EH (cell line): ENCODE results near the gene ERG.

Experiments used
- DNase-seq: peaks from one replicate; pipeline ENCODE4 v3.0.0-alpha.2; 2015; ENCODE audit warnings: low read depth

ERG gene

DNA sequence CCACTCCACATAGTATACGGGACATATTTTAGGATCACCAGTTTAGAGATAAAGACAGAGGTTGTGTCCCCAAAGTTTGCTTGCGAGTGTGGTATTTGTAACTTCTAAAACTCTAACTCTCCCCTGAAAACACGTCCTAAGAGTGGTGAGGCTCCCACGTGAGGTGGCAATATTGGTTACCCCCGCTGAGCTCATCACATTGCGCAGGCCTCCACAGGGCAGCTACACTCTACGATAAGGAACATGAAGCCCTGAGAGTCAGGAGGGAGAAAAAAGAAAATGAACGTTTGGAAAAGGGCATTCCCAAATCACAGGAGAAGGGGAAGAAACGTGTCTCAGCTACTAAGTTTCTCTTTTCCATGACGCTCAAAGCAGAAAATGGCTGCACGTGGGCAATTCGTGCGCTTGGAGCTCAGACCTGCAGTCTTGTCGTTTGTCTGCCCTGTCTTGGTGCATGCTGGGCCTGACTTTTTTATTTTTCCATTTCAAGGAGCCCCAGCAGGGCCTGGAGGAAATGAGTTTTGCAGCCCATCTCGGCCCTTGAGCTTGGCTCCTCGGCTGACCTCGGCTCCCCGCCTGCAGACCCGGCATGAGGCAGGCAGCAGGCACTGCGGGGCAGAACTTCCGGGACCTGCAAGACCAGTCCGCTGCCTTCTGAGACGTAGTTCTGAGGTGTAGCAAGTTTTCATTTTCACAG is 25.7 kb downstream of the ERG start:
- no peak for DNase-seq

DNA sequence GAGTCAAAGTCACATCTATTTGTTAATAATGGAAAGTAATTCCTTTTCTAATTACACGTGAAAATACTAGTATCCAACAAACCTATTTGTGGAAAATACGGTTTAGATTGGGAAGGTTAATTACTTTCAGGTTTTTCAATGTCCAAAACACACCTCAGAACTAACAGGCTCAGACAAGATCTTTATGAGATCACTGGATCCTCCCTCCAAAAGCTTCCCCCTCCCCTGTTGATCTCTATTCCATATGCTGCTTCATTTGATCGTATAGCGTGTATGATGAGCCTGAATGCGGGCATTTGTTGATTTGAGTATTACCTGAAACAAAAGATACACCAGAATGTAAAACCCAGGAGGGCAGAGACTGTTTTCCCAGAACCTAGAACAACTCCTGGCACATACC is 26.5 kb downstream of the ERG start:
- DNase-seq: no peak

GRCh38 chr21:38470755-38471154 is 27.5 kb downstream of the ERG start:
- no peak for DNase-seq

DNA sequence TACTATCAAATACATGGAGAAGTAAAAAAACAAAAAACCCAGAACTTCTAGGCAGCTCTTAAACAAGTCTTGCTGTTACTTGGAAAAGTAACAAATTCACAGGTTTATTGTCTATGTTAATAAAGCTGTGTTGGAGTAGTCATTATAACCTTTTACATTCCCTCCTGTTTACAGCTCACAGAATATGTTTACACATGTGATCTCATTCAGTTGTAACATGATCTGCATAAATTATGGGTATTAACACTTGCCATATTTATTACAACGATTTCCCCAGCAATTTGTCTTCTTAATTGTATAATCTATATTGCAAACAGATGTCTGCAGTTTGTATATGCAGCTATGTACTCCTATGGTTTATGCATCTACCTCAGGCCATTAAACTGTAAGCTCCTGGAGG is 28.6 kb downstream of the ERG start:
- DNase-seq: no peak

- peak; percentile 56 for DNase-seq
These were observed 29.3 kb downstream of the ERG start for GRCh38 chr21:38468989-38469388.

GRCh38 chr21:38467911-38468310 is 30.4 kb downstream of the ERG start:
- no peak for DNase-seq

GRCh38 chr21:38467374-38467773 is 30.9 kb downstream of the ERG start:
- DNase-seq: no peak

DNA sequence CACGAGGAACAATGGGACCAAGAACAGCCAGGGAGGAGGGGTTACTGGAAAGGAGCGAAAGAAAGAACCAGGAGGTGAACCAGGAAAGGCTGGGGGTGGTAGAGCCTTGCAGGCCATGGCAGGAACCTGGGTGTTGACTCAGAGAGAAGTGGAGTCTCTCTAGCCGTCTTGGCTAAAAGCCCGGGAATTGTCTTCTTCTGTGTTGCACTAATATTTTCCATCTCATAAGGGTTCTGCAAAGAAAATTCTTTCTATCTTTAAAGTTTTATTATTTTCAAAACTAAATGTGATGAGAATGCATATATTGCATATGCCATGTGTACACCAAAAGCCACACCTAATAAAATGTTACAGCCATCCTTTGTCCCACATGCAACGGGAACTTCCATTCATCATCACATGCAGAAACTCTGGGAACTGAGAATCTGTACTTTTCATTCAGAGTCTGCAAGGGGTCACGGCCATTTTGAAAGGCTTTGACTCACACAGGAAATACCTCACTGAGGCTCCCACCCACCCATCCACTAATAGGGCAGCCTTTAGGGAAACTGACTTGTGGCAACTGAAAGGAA is 38.0 kb downstream of the ERG start:
- DNase-seq: peak; percentile 87

DNA sequence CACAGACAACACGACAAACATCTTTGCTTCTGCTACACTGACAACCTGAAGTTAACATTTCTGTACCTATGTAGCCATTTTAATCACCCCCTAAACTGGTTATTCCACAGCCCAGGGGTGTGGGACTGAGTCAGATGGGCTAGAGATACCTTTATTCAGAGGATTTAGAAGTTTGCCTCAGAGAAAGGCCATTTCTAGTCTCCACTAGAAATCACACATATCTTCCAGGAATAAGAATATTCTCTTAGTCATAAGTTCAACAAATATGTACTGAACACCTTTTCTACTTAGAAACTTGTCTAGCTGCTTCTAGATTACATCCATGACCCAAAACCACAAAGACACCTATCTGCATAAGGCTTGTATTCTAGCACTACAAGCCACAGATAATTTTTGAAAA is 38.8 kb downstream of the ERG start:
- no peak for DNase-seq

- peak; percentile 83 for DNase-seq
These were observed 42.9 kb downstream of the ERG start for GRCh38 chr21:38455403-38455802.

DNA sequence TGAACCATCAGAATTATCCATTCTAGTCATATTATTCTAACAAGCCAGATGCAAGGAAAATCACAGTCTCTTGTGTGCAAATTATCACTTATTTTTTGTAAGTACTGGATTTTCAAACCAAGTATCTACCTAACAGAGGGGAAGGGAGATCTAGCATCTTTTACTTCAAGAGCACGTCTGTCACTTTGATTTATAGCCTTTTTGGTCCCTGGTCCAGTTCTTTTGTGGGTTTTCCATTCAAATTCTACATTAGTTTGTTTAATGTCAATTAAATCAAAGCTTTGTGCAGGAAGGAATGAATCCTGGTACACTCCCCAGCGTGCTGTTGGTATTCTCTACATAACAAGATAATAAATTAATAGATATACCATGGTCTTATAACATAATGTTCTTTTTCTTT is 43.6 kb downstream of the ERG start:
- no peak for DNase-seq

- no peak for DNase-seq
These were observed 44.1 kb downstream of the ERG start for GRCh38 chr21:38454161-38454560.

DNA sequence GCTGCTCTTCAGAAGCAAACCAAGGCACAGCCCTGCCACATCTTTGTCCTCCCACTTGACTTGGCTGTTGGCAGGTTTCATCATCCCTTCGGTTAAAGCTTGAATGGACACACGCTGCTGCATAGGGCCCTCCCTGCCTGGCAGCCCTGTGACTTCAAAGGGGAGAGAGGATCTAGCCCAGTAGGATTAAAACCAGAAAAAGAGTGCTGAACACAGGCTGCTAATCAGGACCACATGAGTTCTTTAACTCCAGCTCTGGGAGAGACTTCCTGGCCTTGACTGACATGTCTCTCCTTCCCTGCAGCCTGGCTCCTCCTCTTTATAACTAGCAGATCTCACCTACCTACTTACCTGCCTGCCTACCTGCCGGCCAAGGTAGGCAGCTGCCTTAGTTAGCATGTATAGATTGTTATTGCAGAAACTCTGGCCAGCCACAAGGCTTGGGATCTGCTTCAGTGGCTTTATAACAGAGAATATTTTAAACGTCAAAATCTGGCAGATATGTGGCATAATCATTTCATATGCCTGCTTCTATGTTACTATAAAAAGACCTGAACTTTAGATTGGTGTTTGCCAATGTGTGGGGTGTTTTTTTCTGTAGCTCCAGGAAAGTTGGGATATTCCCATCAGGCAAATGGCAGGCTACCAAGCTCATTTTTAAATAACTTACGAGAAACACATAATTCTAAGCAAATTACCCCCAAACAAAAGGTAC is 49.4 kb downstream of the ERG start:
- DNase-seq: peak; percentile 58

- peak; percentile 13 for DNase-seq
These were observed 50.7 kb downstream of the ERG start for GRCh38 chr21:38447611-38448010.

- no peak for DNase-seq
These were observed 53.6 kb downstream of the ERG start for GRCh38 chr21:38444691-38445090.

- no peak for DNase-seq
These were observed 55.2 kb downstream of the ERG start for GRCh38 chr21:38443110-38443509.

- no peak for DNase-seq
These were observed 57.1 kb downstream of the ERG start for GRCh38 chr21:38441153-38441552.

- peak; percentile 98 for DNase-seq
These were observed 57.5 kb downstream of the ERG start for GRCh38 chr21:38440746-38441145.

- DNase-seq: no peak
These were observed 58.3 kb downstream of the ERG start for GRCh38 chr21:38439957-38440356.

GRCh38 chr21:38439426-38439825 is 58.9 kb downstream of the ERG start:
- peak; percentile 46 for DNase-seq

DNA sequence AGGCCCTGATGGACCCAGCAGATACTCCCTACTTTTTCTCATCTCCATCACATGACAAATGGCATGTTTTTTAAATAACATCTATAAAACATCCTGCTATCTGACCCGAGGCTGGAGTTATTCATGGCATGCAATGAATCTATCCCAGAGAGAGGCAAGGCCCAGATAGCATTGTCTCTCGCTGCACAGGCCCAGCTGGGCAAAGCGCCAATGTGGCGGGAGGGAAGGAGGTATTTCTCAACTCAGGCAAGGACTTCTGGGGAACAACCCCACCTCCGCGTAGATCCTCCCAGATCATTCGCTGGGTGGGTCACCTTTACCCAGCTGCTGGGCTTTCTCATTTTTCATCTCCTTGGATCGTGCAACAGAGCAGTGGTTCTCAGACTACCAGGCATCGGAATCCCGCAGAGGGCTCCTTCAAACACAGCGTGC is 59.8 kb downstream of the ERG start:
- DNase-seq: peak; percentile 96

DNA sequence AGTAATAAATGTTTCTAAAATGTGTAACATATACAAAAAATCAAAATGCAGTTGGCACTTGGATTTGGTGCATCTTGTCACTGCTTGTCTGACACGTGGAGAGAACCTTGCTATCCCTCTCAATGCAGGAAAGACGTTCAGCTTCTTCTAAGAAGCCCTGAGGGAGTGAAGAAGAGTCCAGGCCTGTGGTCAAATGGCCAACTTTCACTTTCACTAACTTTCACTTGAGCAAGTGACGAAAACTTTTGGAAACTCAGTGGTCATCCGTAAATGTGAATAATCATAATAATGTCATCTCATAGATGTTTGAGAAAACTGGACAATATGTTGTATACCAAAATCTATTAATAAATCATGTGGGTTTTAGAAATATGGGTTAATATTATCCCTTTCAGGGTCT is 61.9 kb downstream of the ERG start:
- peak; percentile 15 for DNase-seq

GRCh38 chr21:38434913-38435533 is 63.3 kb downstream of the ERG start:
- DNase-seq: peak; percentile 63
